Raji (cell line): Measurements from ENCODE around the gene PGD.

Source experiments
- POLR2A ChIP-seq: IDR thresholded peaks from 2 replicates; pipeline ENCODE4 v1.6.1; 2011; ENCODE audit warnings: low read depth, low read length, control low read depth; ENCODE audit not compliant: insufficient read depth

Gene PGD

GRCh38 chr1:10389271-10389973 is 9.4 kb upstream of the PGD start:
- no peak for TF ChIP-seq POLR2A

- TF ChIP-seq POLR2A = no peak
Observed at GRCh38 chr1:10396870-10397269, 2.0 kb upstream of the PGD start.

GRCh38 chr1:10398278-10398733 is 558 bp upstream of the PGD start:
- no peak for TF ChIP-seq POLR2A

- TF ChIP-seq POLR2A = no peak
Observed at GRCh38 chr1:10399444-10399941, 629 bp downstream of the PGD start.

GRCh38 chr1:10400013-10400412 is 1.1 kb downstream of the PGD start:
- no peak for TF ChIP-seq POLR2A

GRCh38 chr1:10401281-10401680 is 2.4 kb downstream of the PGD start:
- TF ChIP-seq POLR2A = no peak

GRCh38 chr1:10402729-10403274 is 3.9 kb downstream of the PGD start:
- TF ChIP-seq POLR2A = no peak

GRCh38 chr1:10407201-10407600 is 8.3 kb downstream of the PGD start:
- TF ChIP-seq POLR2A = no peak

GRCh38 chr1:10415211-10415930 is 16.5 kb downstream of the PGD start:
- TF ChIP-seq POLR2A = no peak

GRCh38 chr1:10419351-10419750 is 20.5 kb downstream of the PGD start:
- TF ChIP-seq POLR2A = no peak

GRCh38 chr1:10421637-10422036 is 22.8 kb downstream of the PGD start:
- no peak for TF ChIP-seq POLR2A

- no peak for TF ChIP-seq POLR2A
Observed at GRCh38 chr1:10424034-10424433, 25.2 kb downstream of the PGD start.

- no peak for TF ChIP-seq POLR2A
Observed at GRCh38 chr1:10424651-10425050, 25.8 kb downstream of the PGD start.

GRCh38 chr1:10428984-10429383 is 30.1 kb downstream of the PGD start:
- no peak for TF ChIP-seq POLR2A

- no peak for TF ChIP-seq POLR2A
Observed at GRCh38 chr1:10429868-10430215, 31.0 kb downstream of the PGD start.
